Measurements from ENCODE around the gene AFDN.

The AFDN gene

DNA sequence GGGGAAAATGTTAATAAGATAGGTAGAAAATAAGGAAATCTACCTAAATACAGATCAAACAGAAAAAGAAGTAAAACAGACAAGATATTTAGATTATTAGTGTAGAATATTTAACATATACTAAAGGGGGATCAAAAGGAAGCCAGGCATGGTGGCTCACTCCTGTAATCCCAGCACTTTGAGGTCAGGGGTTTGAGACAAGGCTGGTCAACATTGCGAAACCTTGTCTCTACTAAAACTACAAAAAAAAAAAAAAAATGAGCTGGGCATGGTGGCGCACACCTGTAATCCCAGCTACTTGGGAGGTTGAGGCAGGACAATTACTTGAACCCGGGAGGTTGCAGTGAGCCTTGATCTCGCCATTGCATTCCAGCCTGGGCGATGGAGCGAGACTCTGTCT, 55.5 kb downstream of the AFDN start:
- DNase-seq: no peak

DNA sequence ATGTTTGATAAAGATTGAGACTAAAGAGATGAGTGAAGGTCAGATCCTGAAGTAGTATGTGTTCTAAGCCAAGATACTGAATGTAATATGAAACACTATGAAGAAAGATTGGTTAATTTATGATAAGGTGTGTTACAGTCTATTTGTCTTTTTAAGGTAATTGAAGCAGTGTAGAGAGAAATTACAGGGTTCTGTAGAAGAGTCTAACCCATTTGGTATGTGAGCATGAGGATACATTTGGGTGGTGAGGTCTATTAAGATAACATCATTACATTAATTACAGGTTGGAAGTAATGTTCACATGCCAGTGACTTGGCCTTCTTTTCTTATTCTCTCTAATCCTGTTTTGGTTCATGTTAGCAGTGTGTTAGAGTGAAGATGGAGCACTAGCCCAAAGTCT, 61.4 kb downstream of the AFDN start:
- DNase-seq: no peak

DNA sequence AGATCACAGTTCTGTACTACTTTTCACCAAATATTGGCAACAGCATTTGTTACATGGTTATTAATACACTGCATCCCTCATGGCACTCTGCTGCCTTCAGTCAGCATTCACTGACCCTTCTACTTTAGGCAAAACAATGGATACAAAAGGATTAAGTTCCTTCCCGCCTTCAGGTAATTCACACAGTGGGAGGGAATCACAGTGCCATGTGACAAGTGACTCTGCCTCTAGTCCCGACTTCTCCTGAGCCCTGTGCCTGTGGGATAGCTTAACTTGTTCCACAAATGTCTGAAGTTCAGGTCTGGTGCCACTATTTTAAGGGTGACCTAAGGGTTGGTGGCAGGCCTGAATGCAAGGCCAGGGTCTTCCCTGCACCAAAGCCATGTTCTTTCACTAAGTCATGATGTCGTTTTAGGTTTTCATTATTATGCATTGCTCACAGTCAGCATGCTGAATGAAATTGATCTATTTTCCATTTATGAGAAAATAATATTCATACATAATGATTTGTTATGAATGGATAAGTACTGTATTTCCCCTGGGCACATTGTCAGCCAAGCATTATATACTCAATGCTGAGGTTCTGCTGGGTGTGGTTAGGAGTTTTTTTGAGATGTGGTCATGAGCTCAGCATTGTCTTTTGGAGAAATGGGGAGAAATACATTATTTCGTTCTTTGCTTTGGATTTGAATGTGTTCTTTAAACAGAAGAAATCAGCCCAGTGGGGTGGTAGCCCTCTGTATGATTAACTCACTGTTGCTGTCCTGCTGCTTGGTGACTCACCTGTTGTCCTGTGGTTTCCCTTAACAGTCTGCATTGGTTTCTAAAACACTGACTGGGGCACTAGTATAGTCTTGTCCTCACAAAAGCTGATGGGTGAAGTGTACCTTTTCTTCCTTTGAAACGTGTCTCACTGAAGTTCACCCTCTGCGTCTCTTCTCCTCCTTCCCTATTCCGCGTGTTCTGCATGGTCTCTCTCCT, 66.4 kb downstream of the AFDN start:
- no peak for DNase-seq

DNA sequence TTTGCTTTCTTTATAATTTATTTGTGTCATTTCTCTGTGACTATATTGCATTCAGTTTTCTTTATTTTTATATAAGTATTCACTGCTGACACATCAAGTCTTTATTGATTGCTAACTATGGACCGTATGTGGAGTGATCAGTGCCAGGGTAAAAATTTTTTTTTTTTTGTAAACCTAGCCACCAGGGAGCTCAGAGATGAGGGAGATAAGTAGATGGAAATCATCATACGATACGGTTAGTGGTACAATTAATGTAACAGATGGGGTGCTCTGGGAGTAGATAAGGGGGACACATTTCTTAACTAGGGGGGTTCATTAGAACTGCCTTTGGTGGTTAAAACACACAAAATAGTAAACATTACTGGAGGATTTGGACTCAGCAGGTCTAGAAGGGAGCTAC, 68.3 kb downstream of the AFDN start:
- DNase-seq: no peak

DNA sequence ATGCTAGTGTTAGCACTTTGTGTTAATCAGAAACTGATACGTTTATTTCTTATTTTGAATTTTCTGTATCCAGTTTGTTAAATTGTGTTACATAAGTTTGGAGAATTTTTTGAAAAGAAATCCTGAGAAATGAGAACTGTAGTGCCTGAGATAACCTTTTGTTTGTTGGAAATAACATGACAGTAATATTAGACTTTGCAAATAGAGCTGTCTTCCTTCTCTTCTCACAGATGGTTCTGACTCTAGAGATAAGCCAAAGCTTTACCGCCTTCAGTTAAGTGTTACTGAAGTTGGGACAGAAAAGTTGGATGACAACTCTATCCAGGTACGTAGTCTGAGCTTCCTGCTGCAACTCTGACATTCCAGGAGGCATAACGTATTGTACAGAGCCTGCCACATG, 69.9 kb downstream of the AFDN start:
- DNase-seq: no peak

DNA sequence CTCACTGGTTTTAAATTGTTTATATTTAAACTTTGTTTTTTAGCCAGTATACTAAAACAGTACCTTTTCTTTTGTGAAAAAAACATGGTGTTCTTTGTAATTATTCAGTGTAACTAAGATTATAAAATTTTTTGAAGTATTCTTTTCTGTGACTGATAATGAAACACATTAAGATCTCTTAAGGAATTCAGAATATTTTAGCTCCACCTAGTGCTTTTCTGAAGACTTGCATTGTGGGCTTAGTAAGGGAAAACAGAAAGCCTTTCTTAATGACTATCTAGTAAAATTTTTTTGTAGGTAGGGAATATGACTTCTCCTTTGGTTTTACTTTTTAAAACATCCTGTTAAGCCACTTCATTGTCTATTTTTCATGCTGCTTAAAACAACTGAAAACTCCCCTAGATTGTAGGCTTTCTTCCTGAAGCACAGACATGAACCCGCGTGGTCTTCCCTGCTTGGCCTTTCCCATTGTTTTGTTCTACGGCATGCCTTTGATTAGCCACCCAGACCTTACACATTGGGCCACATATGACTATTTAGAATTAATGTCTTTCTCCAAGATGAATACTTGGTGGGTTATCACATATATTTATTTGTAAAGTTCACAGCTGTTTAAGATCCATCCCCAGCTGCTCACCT, 72.1 kb downstream of the AFDN start:
- no peak for DNase-seq

DNA sequence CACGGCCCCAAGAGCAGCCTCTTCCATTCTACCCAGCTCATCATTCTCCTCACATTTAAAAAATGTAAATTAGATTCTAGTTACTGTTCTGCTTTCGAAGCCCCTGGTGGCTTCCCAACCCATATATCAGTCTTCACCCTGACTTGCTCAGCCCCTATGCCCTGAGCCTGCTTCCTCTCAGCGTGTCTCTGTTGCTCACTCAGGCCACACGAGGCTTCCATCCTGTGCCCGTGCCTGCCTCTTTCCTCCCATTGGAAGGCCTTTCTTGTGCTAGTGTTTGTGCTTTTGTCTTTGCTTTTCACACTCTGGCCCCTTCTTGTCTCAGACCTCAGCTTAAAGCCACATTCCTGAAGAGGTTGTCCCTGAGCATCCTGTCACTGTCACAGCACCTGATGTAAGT, 78.1 kb downstream of the AFDN start:
- DNase-seq: no peak

DNA sequence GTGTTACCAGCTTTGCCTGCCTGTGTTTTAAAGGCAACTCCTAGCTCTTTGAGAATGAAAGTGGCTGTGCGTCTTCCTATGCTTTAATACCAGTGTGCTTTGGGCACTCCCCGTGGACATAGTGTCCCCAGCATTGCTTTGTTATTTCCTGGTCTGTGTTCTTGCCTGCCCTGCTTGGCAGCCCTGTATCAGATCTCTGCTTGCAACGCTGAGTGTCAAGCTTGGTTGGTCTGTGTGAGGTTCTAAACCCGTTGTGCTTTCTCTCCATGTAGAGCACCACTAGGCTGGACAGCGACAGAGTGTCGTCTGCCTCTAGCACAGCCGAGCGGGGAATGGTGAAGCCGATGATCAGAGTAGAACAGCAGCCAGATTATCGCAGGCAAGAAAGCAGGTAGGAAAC, 80.2 kb downstream of the AFDN start:
- no peak for DNase-seq

DNA sequence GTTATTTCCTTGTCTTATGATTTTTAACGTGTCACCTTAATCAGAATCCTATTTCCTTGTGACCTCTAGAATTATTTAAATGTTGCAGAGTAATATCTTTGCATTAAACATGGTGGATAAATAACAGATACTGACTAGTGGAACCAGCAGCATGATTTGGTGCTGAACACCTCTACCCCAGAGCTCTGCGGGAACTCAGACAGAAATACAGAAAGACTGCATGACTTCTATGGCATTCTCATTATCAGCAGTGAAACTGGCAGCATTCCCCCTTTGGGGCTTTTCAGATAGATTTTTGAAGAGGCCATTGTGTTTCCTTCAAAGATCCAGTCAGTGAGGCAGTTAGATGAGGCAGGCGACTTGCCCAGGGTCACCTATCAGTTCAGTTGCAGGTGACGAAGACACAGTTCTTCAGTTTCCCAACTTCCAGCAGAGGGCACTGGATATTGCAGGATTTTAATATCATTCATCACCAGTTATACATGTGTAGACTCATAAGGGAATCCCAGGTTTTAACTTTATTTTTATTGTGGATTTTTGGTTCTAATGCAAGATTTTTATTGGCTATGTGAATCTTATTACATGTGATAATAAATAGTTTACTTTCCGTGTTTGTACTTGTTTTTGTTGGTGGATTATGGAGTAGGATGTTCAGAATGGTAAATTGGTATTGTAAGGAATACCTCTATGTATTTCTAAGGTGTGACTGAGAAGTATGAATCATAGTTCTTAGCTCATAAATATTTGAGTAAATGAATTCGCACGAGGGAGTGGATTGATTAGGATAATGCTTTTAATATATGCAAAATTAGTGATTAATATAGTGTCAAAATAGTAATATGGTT, 81.3 kb downstream of the AFDN start:
- no peak for DNase-seq

DNA sequence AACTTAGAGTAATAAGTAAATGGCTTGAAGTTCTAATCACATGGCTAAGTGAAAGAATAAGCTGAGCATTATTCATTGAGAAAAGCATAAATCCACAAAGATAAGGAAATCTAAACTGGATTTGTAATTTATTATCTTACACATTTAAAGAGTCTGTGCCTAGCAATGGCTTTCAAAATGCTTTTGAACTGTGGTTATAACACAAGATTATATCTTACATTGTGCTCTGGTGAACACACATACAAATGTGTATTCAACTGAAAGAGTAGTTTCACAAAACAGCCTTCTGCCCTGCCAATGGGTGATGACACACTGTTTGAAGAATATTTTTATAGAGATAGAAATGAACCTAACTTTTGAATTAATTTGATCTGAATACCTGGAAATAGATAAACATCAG, 83.3 kb downstream of the AFDN start:
- no peak for DNase-seq

DNA sequence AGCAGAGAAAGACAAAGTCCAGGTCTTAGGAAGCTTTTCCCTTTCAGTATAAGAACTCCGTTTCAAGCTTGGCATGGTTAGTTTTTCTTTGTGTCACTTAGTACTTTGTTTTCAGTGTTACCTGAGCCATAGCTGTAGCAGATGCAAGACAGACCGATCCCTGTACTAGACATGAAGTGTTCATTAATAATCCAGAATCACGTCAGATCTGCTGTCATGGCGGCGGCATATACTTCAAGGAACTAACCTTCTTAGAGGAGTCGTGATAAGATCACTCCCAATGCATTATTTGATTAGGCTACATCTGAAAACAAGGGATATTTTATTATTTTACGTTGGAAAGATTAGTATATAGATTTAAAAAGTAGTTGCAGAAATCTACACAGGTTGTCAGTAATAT, 83.9 kb downstream of the AFDN start:
- no peak for DNase-seq

DNA sequence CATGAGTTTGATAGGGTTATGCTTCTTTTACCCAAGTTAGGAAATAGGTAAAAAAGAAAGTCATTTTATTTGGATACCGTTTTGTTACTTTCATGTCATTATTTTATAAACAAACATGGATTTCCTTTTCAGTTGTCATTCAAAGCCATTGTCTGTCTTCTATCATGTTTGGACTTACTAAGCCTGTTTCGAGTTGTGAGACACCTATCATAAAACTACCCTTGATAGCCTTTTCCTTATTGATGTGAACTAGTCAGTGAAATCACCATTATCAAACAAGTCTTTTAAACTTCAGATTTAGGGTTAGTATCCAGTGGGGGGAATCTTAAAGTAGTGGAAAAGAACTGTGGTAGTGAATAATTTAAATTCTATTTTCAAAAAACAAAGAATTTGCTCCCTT, 85.8 kb downstream of the AFDN start:
- no peak for DNase-seq

DNA sequence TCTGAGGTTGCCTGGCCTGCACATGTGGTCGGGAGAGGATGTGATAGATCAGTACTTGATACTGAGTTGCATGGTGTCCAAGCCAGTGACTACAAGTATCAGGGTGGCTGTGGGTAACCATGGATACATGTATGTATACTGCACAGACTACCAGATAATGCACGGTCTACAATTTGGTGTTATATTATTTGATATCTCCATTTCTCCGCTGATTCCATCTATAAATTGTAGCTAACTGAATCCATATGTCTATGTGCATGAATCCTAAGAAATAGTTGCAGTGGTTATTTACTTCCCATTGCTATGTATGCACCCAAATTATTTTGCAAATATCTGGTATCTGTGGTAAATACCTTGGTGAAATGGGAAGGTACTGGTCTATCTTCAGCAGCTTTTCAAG, 87.0 kb downstream of the AFDN start:
- no peak for DNase-seq

DNA sequence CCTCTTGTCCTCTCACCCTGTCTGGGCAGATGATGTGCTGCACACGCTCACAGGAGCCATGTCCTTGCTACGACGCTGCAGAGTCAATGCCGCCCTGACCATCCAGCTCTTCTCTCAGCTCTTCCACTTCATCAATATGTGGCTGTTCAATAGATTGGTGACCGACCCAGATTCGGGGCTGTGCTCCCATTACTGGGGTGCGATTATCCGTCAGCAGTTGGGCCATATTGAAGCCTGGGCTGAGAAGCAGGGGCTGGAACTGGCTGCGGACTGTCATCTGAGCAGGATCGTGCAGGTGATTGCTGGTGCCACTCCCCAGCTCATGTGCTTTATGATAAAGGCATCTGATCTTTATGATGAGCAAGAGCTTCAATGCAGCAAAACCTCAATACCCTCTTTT, 88.4 kb downstream of the AFDN start:
- DNase-seq: no peak

DNA sequence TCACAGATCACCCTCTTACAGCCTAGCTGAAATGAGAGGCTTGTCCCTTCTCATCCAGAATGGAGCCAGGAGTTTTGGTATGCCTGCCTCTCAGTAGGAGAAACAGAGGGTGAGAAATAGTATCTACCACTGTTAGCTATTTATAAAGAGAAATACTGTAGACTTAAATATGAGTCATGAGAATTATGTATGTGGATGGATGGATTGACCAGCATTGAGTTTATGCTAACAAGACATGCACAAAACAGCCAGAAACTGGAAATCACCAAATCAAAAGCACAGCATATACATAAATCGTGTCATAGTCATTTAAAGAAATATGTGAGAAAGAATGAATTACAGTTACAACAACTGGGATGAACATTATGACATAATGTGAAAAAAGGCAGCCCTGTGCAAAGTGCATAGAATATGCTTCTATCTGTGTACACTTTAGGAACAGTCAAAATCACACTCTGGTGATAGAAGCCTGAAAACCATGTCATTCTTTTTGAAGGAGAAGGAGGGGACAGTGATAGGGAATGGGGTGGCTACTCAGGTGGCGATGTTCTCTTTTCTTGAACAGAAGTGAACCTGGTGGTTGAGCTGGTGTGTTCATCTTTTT, 90.9 kb downstream of the AFDN start:
- no peak for DNase-seq

DNA sequence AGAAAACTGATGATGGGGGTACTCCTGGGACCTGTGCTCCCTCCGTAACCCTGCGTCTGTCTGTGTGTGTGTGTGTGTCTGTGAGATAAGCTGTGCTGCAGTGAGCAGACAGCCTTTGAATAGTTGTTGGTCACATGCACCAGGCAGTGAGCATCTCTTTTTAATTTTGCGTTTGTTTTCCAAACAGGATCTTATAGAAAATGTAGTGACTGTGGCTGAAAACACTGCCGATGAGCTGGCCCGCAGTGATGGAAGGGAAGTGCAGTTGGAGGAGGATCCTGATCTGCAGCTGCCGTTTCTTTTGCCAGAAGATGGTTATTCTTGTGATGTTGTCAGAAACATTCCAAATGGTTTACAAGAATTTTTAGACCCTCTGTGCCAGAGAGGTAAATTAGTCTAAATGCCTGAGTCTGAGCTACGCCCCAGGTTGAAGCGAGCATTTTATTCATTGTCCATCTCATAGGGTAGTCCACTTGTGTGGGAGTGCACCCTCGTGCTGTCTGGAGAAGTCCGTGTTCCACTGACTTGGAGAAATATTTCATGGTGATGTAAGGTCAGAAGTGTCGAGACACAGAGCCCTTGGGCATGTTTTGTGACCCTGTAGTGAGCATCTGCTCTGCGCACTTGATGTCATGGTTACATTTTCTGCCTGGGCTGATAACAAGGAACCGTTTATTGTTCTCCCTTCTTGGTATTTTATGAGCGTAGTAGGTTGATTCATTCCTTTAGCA, 92.0 kb downstream of the AFDN start:
- DNase-seq: no peak

DNA sequence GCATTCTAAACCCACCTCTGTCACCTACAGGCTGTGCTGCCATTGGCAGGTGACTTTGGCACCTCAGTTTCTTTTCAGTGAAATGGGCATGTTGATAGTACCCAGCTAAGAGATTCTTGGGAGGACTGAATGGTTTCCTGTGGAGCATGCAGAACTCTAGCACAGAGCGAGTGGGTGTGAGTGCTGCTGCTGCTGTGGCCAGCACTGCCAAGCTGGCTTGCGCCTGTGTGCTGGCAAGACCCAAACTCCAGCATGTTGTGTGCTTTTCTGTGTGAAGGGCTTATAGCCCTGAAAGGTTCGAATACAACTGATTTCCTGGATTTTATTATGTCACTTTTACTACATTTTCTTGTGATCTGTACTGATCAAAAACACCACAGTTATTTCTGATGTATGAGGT, 92.6 kb downstream of the AFDN start:
- no peak for DNase-seq

DNA sequence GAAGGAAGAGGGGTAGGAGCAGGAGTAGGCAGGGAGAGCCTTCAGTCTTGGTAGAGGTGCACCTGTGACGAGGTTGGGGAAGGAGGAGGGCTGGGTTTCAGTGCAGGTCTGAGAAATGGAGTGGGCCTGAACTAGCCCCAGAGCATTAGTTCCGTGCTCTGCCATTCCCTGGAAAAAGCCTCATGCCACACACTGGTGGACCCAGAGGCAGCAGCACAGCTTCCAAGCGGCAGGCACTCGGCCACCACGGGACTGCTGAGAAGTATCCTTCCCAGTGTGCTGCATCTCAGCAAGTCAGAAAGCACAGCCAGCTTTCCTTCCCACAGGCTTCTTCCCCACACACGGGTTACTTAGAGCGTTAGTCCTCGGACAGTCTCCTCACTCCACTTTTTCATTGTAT, 93.5 kb downstream of the AFDN start:
- DNase-seq: no peak

DNA sequence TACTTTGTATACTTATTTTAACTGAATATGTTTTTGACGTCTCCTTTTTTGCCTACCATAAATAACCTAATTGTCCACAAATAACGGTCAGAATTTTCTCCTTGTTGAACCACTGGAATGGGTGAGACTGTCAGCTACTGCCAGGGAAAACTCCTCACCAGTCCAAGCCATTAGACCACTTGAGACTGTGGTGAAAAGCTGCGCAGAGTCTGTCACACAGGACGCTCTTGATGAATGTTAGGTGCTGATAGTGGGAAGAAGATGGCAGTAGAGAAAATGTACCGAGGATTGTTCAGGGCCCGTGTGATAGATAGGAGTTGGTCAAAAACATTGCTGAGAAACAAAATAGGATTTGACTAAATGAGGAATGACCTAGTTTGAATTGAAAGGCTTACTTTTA, 95.1 kb downstream of the AFDN start:
- no peak for DNase-seq

DNA sequence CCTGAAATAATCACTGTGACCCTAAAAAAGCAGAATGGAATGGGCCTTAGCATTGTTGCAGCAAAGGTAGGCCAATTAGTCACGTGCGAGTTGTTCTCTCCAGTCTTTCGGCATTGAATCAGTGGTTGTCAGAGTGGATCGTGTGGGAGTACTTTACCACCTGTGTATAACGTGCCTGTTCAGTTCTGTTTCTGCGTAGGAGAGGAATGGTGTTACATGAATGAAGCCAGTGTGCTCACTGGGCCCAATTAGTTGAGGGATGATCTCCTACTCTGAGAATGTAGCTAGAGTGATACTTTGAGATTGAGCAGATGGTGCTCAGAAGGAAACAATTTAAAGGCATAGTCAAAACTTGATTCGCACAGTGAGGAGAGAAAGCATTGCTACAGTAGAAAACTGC, 98.3 kb downstream of the AFDN start:
- no peak for DNase-seq

DNA sequence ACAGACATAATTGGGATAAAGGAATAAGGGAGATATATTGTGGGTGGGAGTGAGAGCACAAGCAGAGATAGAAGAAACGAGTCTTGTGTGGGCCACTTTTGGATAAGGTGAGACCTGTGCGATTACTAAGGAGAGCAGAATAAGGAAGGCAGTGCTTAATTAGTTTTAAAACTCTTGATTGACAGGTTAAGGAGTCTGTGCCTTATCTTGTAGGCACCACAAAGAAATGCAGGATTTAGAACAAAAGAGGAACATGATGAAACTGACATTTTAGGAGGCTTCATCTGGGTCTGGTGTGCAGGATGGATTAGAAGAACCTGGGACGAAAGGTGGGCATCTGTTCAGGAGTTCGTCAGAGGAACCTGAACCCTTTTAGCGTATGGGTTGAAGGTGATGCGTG, 100.5 kb downstream of the AFDN start:
- DNase-seq: no peak

DNA sequence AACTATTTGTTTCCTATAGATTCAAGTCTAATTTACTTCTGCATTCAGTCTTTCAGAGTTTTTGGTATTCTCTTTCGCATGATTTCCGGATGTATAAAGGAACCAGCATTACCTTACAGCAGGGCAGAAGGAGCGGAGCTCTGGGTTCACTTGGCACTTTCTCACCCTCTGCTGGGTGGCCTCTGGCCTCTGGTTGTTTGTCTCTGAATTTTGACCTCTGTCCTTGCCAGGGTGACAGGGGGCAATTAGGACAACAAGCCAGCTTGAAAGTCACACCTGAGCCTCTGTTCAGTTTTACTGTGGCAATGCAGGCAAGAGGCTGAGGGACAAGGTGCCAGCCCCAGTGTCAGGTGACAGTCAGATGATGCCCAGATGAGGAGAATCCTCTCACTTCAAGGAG, 101.4 kb downstream of the AFDN start:
- no peak for DNase-seq

DNA sequence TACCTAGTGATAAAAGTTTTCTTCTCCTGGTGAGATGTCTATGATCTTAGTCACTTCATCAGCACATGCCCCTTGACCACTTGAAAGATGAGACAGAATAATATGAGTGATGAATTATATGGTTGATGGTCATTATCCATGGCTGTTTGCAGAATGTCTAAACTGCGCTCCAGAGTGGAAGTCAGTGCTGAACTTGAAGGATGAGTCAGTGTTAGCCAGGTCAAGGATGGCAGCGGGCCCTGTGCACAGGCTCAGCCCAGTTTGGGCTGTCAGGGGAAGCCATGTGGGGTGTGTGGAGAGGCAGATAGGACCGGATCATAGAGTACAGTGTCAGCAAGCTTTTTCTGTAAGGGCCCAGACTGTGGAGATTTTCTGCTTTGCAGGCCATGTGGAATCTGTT, 103.6 kb downstream of the AFDN start:
- DNase-seq: no peak

Measured in stimulated activated CD4-positive, alpha-beta T cell treated with anti-CD3 and anti-CD28 coated beads, Interleukin-12 subunit alpha, Interleukin-12 subunit beta, amount 100 ng/mL, for 4 hours (primary cell).